ENCODE measurements around the gene SDK1. TPM values are rescaled to one million over a fixed set of nuclear protein-coding genes. Genes with fewer than 3 reads are reported as not detected.

The SDK1 gene
- total and polyA plus RNA-seq, 2 donors (not counting 3 experiments of a cell fraction or from before 2014, with no cell fraction given), result 1.6 to 3.9 TPM

GRCh38 chr7:3893789-3894153 is 592.7 kb downstream of the SDK1 start:
- no peaks in the 10 kb centered on the region for H3K36me3 ChIP-seq (ENCODE audit: control insufficient read depth in 2 of 2, extremely low read depth in 1 of 2, insufficient read depth in 2 of 2, low read length in 2 of 2)
- DNase-seq (ENCODE audit: low read depth, low spot score) (no peak), FAIRE-seq (no peak)
- POLR2A ChIA-PET, result no interaction called here
- H3K27ac ChIP-seq (ENCODE audit: insufficient read depth, low read depth, low read length), result no peak overlapping the region
- no peak overlapping the region for H2AFZ ChIP-seq (ENCODE audit: low read depth, low read length)
- no peaks in the 10 kb centered on the region for H3K79me2 ChIP-seq (ENCODE audit: control insufficient read depth, insufficient read depth, low read length)
- TF ChIP-seq FOS (IDR thresholded peaks at IDR 0.05; ENCODE audit: borderline replicate concordance, insufficient read depth, low read length) (no peak), EZH2 (IDR thresholded peaks at IDR 0.05; ENCODE audit: borderline replicate concordance, low read depth, low read length, severe bottlenecking) (no peak), MYC (IDR thresholded peaks at IDR 0.05; ENCODE audit: low read depth, low read length) (no peak), POLR2AphosphoS5 (IDR thresholded peaks at IDR 0.05; ENCODE audit: insufficient read depth, low read depth, low read length) (no peak), JUN (IDR thresholded peaks at IDR 0.05; ENCODE audit: borderline replicate concordance, insufficient read depth, insufficient read length, low read depth) (no peak), POLR2A (IDR thresholded peaks at IDR 0.05; ENCODE audit: low read depth, low read length) (no peak), MAX (IDR thresholded peaks at IDR 0.05; ENCODE audit: insufficient read depth, insufficient read length) (no peak), CTCF (IDR thresholded peaks at IDR 0.05; ENCODE audit: extremely low read depth in 1 of 2, insufficient read depth in 1 of 2, low read depth in 1 of 2, low read length in 2 of 2) (no peak), GATA2 (IDR thresholded peaks at IDR 0.05; ENCODE audit: insufficient read depth, insufficient read length, low read depth, low read length) (no peak)
- no TSS peak for BruUV-seq (replicated peaks)
- dilution Hi-C loops (cut with MboI; ENCODE audit: extremely low pct_ligation_motif_present, low sequenced_read_pairs), result no loop called here
- CTCF ChIA-PET, result interaction anchor here (0.8 kb wide), 1 partner anchor 602 kb away, joined by 4 read pairs; no protein-coding TSS in a partner anchor
- no peaks in the 10 kb centered on the region for H3K27me3 ChIP-seq (ENCODE audit: control insufficient read depth in 2 of 2, insufficient read depth in 2 of 2, low read length in 2 of 2)
- H3K9me3 ChIP-seq (replicated peaks; ENCODE audit: control insufficient read depth, insufficient read depth, low read length), result no peaks in the 10 kb centered on the region
- H3K9me1 ChIP-seq (replicated peaks; ENCODE audit: control insufficient read depth, extremely low read depth, insufficient read depth, low read length), result no peaks in the 10 kb centered on the region
- intact Hi-C loops (cut with micrococcal nuclease), result no loop called here
- H3K4me2 ChIP-seq (ENCODE audit: insufficient read depth, low read length), result no peak overlapping the region
- H4K20me1 ChIP-seq (replicated peaks; ENCODE audit: control insufficient read depth, extremely low read depth, insufficient read depth, low read length), result no peaks in the 10 kb centered on the region
- no peak overlapping the region for H3K9ac ChIP-seq (replicated peaks; ENCODE audit: extremely low read depth, insufficient read depth, low read length)
- no peak overlapping the region for H3K4me3 ChIP-seq (replicated peaks in 1 of 3; ENCODE audit: insufficient read depth in 1 of 3, low read depth in 1 of 3, low read length in 3 of 3)
- no peaks in the 10 kb centered on the region for H3K4me1 ChIP-seq (ENCODE audit: control insufficient read depth, extremely low read depth, insufficient read depth, low read length)

All from endothelial cell of umbilical vein (primary cell).